HEK293 (cell line): ENCODE results near the gene IGSF23.

Experiments used
- CTCF ChIP-seq: fragments of 450-650 bp; formaldehyde crosslinking; IDR thresholded peaks from 2 replicates; pipeline ENCODE4 v1.5.1; 2016; ENCODE audit warnings: missing biosample characterization, missing genetic modification characterization
- GLI4 ChIP-seq: fragments of 450-650 bp; formaldehyde crosslinking; IDR thresholded peaks from 2 replicates; pipeline ENCODE4 v1.5.1; 2016; ENCODE audit warnings: missing biosample characterization, missing genetic modification characterization
- HOXA7 ChIP-seq: sonication (generic); formaldehyde crosslinking; IDR thresholded peaks from 2 replicates; pipeline ENCODE4 v1.8.1; 2022; ENCODE audit warnings: missing genetic modification reagents, borderline replicate concordance
- PRDM6 ChIP-seq: fragments of 450-650 bp; formaldehyde crosslinking; IDR thresholded peaks from 2 replicates; pipeline ENCODE4 v1.5.1; 2017; ENCODE audit warnings: missing biosample characterization, missing genetic modification characterization
- ZNF121 ChIP-seq: fragments of 450-650 bp; formaldehyde crosslinking; IDR thresholded peaks from 2 replicates; pipeline ENCODE4 v1.5.1; 2016; ENCODE audit warnings: missing biosample characterization, missing genetic modification characterization
- ZNF214 ChIP-seq: fragments of 450-650 bp; formaldehyde crosslinking; IDR thresholded peaks from 2 replicates; pipeline ENCODE4 v1.5.1; 2017; ENCODE audit warnings: missing biosample characterization, mild to moderate bottlenecking, missing genetic modification characterization, borderline replicate concordance
- ZNF248 ChIP-seq: fragments of 450-650 bp; formaldehyde crosslinking; IDR thresholded peaks from 2 replicates; pipeline ENCODE4 v1.5.1; 2017; ENCODE audit warnings: missing biosample characterization, missing genetic modification characterization
- ZNF302 ChIP-seq: fragments of 450-650 bp; formaldehyde crosslinking; IDR thresholded peaks from 2 replicates; pipeline ENCODE4 v1.5.1; 2016; ENCODE audit warnings: missing biosample characterization, missing genetic modification characterization, low read depth
- ZNF510 ChIP-seq: fragments of 450-650 bp; formaldehyde crosslinking; IDR thresholded peaks from 2 replicates; pipeline ENCODE4 v1.5.1; 2018; ENCODE audit warnings: mild to moderate bottlenecking, missing genetic modification characterization, missing biosample characterization; ENCODE audit not compliant: insufficient replicate concordance
- ZNF558 ChIP-seq: fragments of 450-650 bp; formaldehyde crosslinking; IDR thresholded peaks from 2 replicates; pipeline ENCODE4 v1.5.1; 2016; ENCODE audit warnings: missing biosample characterization, missing genetic modification characterization

GRCh38 chr19:44635581-44636438 lies 22.4 kb downstream of the IGSF23 start:
- TF ChIP-seq ZNF302 (tag by site-specific recombination) (no peak), ZNF248 (no peak), CTCF (tag by site-specific recombination) (no peak), GLI4 (tag by site-specific recombination) (no peak), PRDM6 (tag by site-specific recombination) (no peak), ZNF510 (tag by site-specific recombination) (no peak), ZNF558 (tag by site-specific recombination) (no peak), ZNF121 (tag by site-specific recombination) (no peak), HOXA7 (CRISPR knock-in tag) (no peak), ZNF214 (tag by site-specific recombination) (no peak)
